ENCODE results near the gene LRATD1. TPM values are rescaled to one million over a fixed set of nuclear protein-coding genes. Genes with fewer than 3 reads are reported as not detected.

LRATD1 gene
- total RNA-seq, 2 donors from 2014 or later, result 5.7 to 14.5 TPM

- H3K4me1 ChIP-seq, result no peaks in the 10 kb centered on the region
- no peak overlapping the region for H3K27ac ChIP-seq
- H3K36me3 ChIP-seq (replicated peaks in 1 of 2; ENCODE audit: insufficient read depth in 1 of 2, low read depth in 2 of 2), result no peaks in the 10 kb centered on the region
- DNase-seq (no peak), ATAC-seq (no peak)
- TF ChIP-seq CTCF (IDR thresholded peaks at IDR 0.05), result no peak
- no peak for TF ChIP-seq POLR2A (IDR thresholded peaks at IDR 0.05)
- H3K4me3 ChIP-seq, result no peak overlapping the region
- 78 to 86% methylated on average over 3 of the region's 3 CpGs for WGBS, 2 donors
- intact Hi-C loops (cut with DNase I), result no loop called here
- no peaks in the 10 kb centered on the region for H3K9me3 ChIP-seq
- H3K27me3 ChIP-seq, result no peaks in the 10 kb centered on the region
Measured at GRCh38 chr2:14601156-14601770, 31.3 kb upstream of the LRATD1 start.

- no peaks in the 10 kb centered on the region for H3K27me3 ChIP-seq
- no peak for TF ChIP-seq CTCF (IDR thresholded peaks at IDR 0.05)
- TF ChIP-seq POLR2A (IDR thresholded peaks at IDR 0.05), result no peak
- DNase-seq, result no peak
Measured at GRCh38 chr2:14602309-14602708, 30.2 kb upstream of the LRATD1 start.

GRCh38 chr2:14603676-14604075 is 28.8 kb upstream of the LRATD1 start:
- Histone ChIP-seq H3K4me1 (no peaks in the 10 kb centered on the region), H3K27ac (no peak overlapping the region), H3K27me3 (no peaks in the 10 kb centered on the region), H3K9me3 (no peaks in the 10 kb centered on the region), H3K36me3 (replicated peaks in 1 of 2; ENCODE audit: insufficient read depth in 1 of 2, low read depth in 2 of 2) (no peaks in the 10 kb centered on the region), H3K4me3 (no peak overlapping the region)
- WGBS, 2 donors, result 53 to 55% methylated on average over 2 of the region's 2 CpGs
- intact Hi-C loops (cut with DNase I), result no loop called here
- TF ChIP-seq CTCF (IDR thresholded peaks at IDR 0.05) (no peak), POLR2A (IDR thresholded peaks at IDR 0.05) (no peak)
- DNase-seq (no peak), ATAC-seq (no peak)

More at GRCh38 chr2:14602309-14602708, 30.2 kb upstream of the LRATD1 start:
- no peaks in the 10 kb centered on the region for H3K36me3 ChIP-seq (replicated peaks in 1 of 2; ENCODE audit: insufficient read depth in 1 of 2, low read depth in 2 of 2)
- ATAC-seq, result no peak
- 39 to 52% methylated on average over 1 of the region's 1 CpG for WGBS, 2 donors
- H3K27ac ChIP-seq, result no peak overlapping the region
- no peaks in the 10 kb centered on the region for H3K9me3 ChIP-seq
- intact Hi-C loops (cut with DNase I), result no loop called here
- no peaks in the 10 kb centered on the region for H3K4me1 ChIP-seq
- H3K4me3 ChIP-seq, result no peak overlapping the region

GRCh38 chr2:14608245-14608644 is 24.3 kb upstream of the LRATD1 start:
- Histone ChIP-seq H3K27ac (no peak overlapping the region), H3K27me3 (no peaks in the 10 kb centered on the region), H3K9me3 (no peaks in the 10 kb centered on the region), H3K36me3 (replicated peaks in 1 of 2; ENCODE audit: insufficient read depth in 1 of 2, low read depth in 2 of 2) (no peaks in the 10 kb centered on the region), H3K4me3 (no peak overlapping the region), H3K4me1 (no peaks in the 10 kb centered on the region)
- ATAC-seq, result no peak
- 86 to 93% methylated on average over 2 of the region's 2 CpGs for WGBS, 2 donors
- intact Hi-C loops (cut with DNase I), result no loop called here
- DNase-seq, result no peak
- TF ChIP-seq CTCF (IDR thresholded peaks at IDR 0.05) (no peak), POLR2A (IDR thresholded peaks at IDR 0.05) (no peak)

- intact Hi-C loops (cut with DNase I), result no loop called here
- ATAC-seq (no peak), DNase-seq (no peak)
- no peaks in the 10 kb centered on the region for H3K27me3 ChIP-seq
- H3K27ac ChIP-seq, result no peak overlapping the region
- TF ChIP-seq CTCF (IDR thresholded peaks at IDR 0.05) (no peak), POLR2A (IDR thresholded peaks at IDR 0.05) (no peak)
- no peaks in the 10 kb centered on the region for H3K9me3 ChIP-seq
- H3K4me1 ChIP-seq, result no peaks in the 10 kb centered on the region
- H3K4me3 ChIP-seq, result no peak overlapping the region
- H3K36me3 ChIP-seq (replicated peaks in 1 of 2; ENCODE audit: insufficient read depth in 1 of 2, low read depth in 2 of 2), result no peaks in the 10 kb centered on the region
Measured at GRCh38 chr2:14614017-14614416, 18.5 kb upstream of the LRATD1 start.

All from body of pancreas (tissue), 4 donors.